Endothelial cell of umbilical vein (primary cell): Measurements from ENCODE around the gene ZW10. TPM values are rescaled to one million over a fixed set of nuclear protein-coding genes. Genes with fewer than 3 reads are reported as not detected.

Experiments used
- BruUV-seq: library from RNA; stranded (reverse); fragments of 400-500 nt; replicated peaks from 2 replicates; lab custom pipeline; 2021; lab: Mats Ljungman, UMichigan
- CTCF ChIA-PET: fragments of 300-600, 350-600 bp; sonication (Branson Sonifier 250); formaldehyde crosslinking; loops from one replicate; lab custom pipeline; 2021; ENCODE audit warnings: antibody characterized with exemption, inconsistent platforms; lab: Charles Lee
- POLR2A ChIA-PET: fragments of 300-600, 350-600 bp; sonication (Branson Sonifier 250); formaldehyde crosslinking; loops from one replicate; lab custom pipeline; 2021; ENCODE audit warnings: antibody characterized with exemption, inconsistent platforms; lab: Charles Lee
- DNase-seq: peaks from one replicate; pipeline ENCODE4 v3.0.0-alpha.2; 2011; ENCODE audit warnings: low read depth, low spot score
- FAIRE-seq: peaks from 2 replicates; lab custom pipeline; 2011; peaks lifted over from hg19 to GRCh38; lab: Jason Lieb, UNC
- H2AFZ ChIP-seq: 2 replicates; pipeline ENCODE4 v1.6.0; 2012; ENCODE audit warnings: low read depth, low read length, control low read depth, inconsistent platforms
- H3K27ac ChIP-seq: 2 replicates; pipeline ENCODE4 v1.5.1; 2011; ENCODE audit warnings: low read depth, mild to moderate bottlenecking, control low read depth, low read length, moderate library complexity; ENCODE audit not compliant: insufficient read depth
- H3K27me3 ChIP-seq, 2 experiments: 2 replicates each; pipeline versions ENCODE4 v1.6.0 to v1.6.1; 2011; ENCODE audit warnings: low read length in 2 of 2, mixed read lengths in 1 of 2; ENCODE audit not compliant: control insufficient read depth in 2 of 2, insufficient read depth in 2 of 2
- H3K36me3 ChIP-seq, 2 experiments: 2 replicates in 1 of 2; 3 replicates in 1 of 2; pipeline ENCODE4 v1.5.1; 2011; ENCODE audit warnings: low read length in 2 of 2, mild to moderate bottlenecking in 1 of 2, moderate library complexity in 1 of 2; ENCODE audit not compliant: control insufficient read depth in 2 of 2, insufficient read depth in 2 of 2; ENCODE audit errors: extremely low read depth in 1 of 2
- H3K4me1 ChIP-seq: 3 replicates; pipeline ENCODE4 v1.5.1; 2011; ENCODE audit warnings: mild to moderate bottlenecking, low read length; ENCODE audit not compliant: control insufficient read depth, insufficient read depth; ENCODE audit errors: extremely low read depth
- H3K4me2 ChIP-seq: 2 replicates; pipeline ENCODE4 v1.6.1; 2011; ENCODE audit warnings: low read length, control low read depth, mixed read lengths; ENCODE audit not compliant: insufficient read depth
- H3K4me3 ChIP-seq, 3 experiments: fragments of 200-600 bp in 1 of 3; sonication (generic), shearing (Covaris generic) in 1 of 3; replicated peaks in 1 of 3; 2 replicates each; pipeline ENCODE4 v1.5.1; 2011 to 2016; ENCODE audit warnings: control low read depth in 3 of 3, low read length in 3 of 3, mild to moderate bottlenecking in 2 of 3, inconsistent platforms in 1 of 3, low read depth in 1 of 3, moderate library complexity in 1 of 3; ENCODE audit not compliant: insufficient read depth in 1 of 3
- H3K79me2 ChIP-seq: 2 replicates; pipeline ENCODE4 v1.6.0; 2012; ENCODE audit warnings: low read length, inconsistent platforms; ENCODE audit not compliant: control insufficient read depth, insufficient read depth
- H3K9ac ChIP-seq: replicated peaks from 2 replicates; pipeline ENCODE3; 2011; ENCODE audit warnings: low read length, control low read depth; ENCODE audit not compliant: insufficient read depth; ENCODE audit errors: extremely low read depth
- H3K9me1 ChIP-seq: replicated peaks from 3 replicates; pipeline ENCODE4 v1.6.0; 2011; ENCODE audit warnings: mild to moderate bottlenecking, low read length; ENCODE audit not compliant: control insufficient read depth, insufficient read depth; ENCODE audit errors: extremely low read depth
- H3K9me3 ChIP-seq: replicated peaks from 2 replicates; pipeline ENCODE4 v1.5.1; 2012; ENCODE audit warnings: low read length, inconsistent platforms; ENCODE audit not compliant: control insufficient read depth, insufficient read depth
- H4K20me1 ChIP-seq: replicated peaks from 2 replicates; pipeline ENCODE3; 2011; ENCODE audit warnings: mild to moderate bottlenecking, low read length; ENCODE audit not compliant: control insufficient read depth, insufficient read depth; ENCODE audit errors: extremely low read depth
- CTCF ChIP-seq, 2 donors: IDR thresholded peaks; 1 replicate in 1 of 2; 2 replicates in 1 of 2; pipeline ENCODE4 v1.5.1; 2011; ENCODE audit warnings: low read length in 2 of 2, mild to moderate bottlenecking in 2 of 2, moderate library complexity in 2 of 2, control low read depth in 1 of 2, inconsistent platforms in 1 of 2, low read depth in 1 of 2; ENCODE audit not compliant: insufficient read depth in 1 of 2; ENCODE audit errors: extremely low read depth in 1 of 2
- EZH2 ChIP-seq: IDR thresholded peaks from 2 replicates; pipeline ENCODE4 v1.6.1; 2012; ENCODE audit warnings: borderline replicate concordance, low read depth, mild to moderate bottlenecking, moderate library complexity, low read length, inconsistent platforms; ENCODE audit not compliant: severe bottlenecking
- FOS ChIP-seq: IDR thresholded peaks from 2 replicates; pipeline ENCODE4 v1.6.1; 2011; ENCODE audit warnings: mild to moderate bottlenecking, low read length, moderate library complexity, borderline replicate concordance; ENCODE audit not compliant: insufficient read depth
- GATA2 ChIP-seq: IDR thresholded peaks from 2 replicates; pipeline ENCODE4 v1.7.0; 2011; ENCODE audit warnings: low read depth, mild to moderate bottlenecking, moderate library complexity, mixed read lengths, low read length; ENCODE audit not compliant: insufficient read length, insufficient read depth
- JUN ChIP-seq: IDR thresholded peaks from 2 replicates; pipeline ENCODE4 v1.6.1; 2011; ENCODE audit warnings: borderline replicate concordance, low read depth; ENCODE audit not compliant: insufficient read length, insufficient read depth
- MAX ChIP-seq: IDR thresholded peaks from 2 replicates; pipeline ENCODE4 v1.6.1; 2011; ENCODE audit not compliant: insufficient read depth, insufficient read length
- MYC ChIP-seq: IDR thresholded peaks from one replicate; pipeline ENCODE4 v1.6.1; 2011; ENCODE audit warnings: mild to moderate bottlenecking, low read depth, low read length
- POLR2A ChIP-seq: IDR thresholded peaks from 2 replicates; pipeline ENCODE4 v1.6.1; 2012; ENCODE audit warnings: low read depth, mild to moderate bottlenecking, control low read depth, low read length
- POLR2AphosphoS5 ChIP-seq: IDR thresholded peaks from 2 replicates; pipeline ENCODE4 v1.6.1; 2012; ENCODE audit warnings: low read depth, mild to moderate bottlenecking, control low read depth, low read length, moderate library complexity; ENCODE audit not compliant: insufficient read depth
- dilution Hi-C: fragments of 300-500 bp; cut with MboI; formaldehyde crosslinking; loops from one replicate; pipeline ENCODE4 v1.15.0; 2019; ENCODE audit warnings: low sequenced_read_pairs; ENCODE audit not compliant: extremely low pct_ligation_motif_present
- intact Hi-C: fragments of 100-400 bp; cut with micrococcal nuclease; formaldehyde crosslinking; loops from one replicate; pipeline ENCODE4 v1.10.0; 2022
- polyA plus RNA-seq, 4 experiments: library from polyadenylated mRNA; depleted of rRNA in 3 of 4; stranded (reverse) in 3 of 4; unstranded in 1 of 4; fragments of >200 nt; gene quantifications; 2 replicates each; pipeline versions ENCODE4 v1.2.1 to v1.2.3, GENCODE V29; 2011 to 2012; ENCODE audit warnings: missing spikeins in 1 of 4
- total RNA-seq: library from RNA; stranded (reverse); gene quantifications from 2 replicates; pipeline ENCODE4 v1.2.3, GENCODE V29; 2021

ZW10 gene
- total and polyA plus RNA-seq, 2 donors (not counting 3 experiments of a cell fraction or from before 2014, with no cell fraction given), result 7.5 to 22.1 TPM

GRCh38 chr11:113722934-113723333, 50.6 kb downstream of the ZW10 start:
- Histone ChIP-seq H3K9me3 (no peaks in the 10 kb centered on the region), H2AFZ (no peak overlapping the region), H3K36me3 (no peaks in the 10 kb centered on the region), H3K27me3 (no peaks in the 10 kb centered on the region), H3K79me2 (no peaks in the 10 kb centered on the region), H3K4me2 (no peak overlapping the region), H3K9me1 (no peaks in the 10 kb centered on the region), H3K4me1 (no peaks in the 10 kb centered on the region), H3K27ac (no peak overlapping the region), H3K4me3 (no peak overlapping the region), H4K20me1 (no peaks in the 10 kb centered on the region), H3K9ac (no peak overlapping the region)
- FAIRE-seq, result no peak
- CTCF ChIA-PET, result no interaction called here
- TF ChIP-seq POLR2A, result no peak
- POLR2A ChIA-PET, result no interaction called here
- DNase-seq, result no peak
- dilution Hi-C loops, result no loop called here
- no TSS peak for BruUV-seq
- intact Hi-C loops, result no loop called here

GRCh38 chr11:113722221-113722620, 51.3 kb downstream of the ZW10 start:
- CTCF ChIA-PET, result no interaction called here
- TF ChIP-seq GATA2 (no peak), POLR2AphosphoS5 (no peak), FOS (no peak), JUN (no peak), MAX (no peak), POLR2A (no peak), MYC (no peak), CTCF (IDR thresholded peaks at IDR 0.05; ENCODE audit: extremely low read depth in 1 of 2, insufficient read depth in 1 of 2, low read depth in 1 of 2, low read length in 2 of 2) (no peak), EZH2 (no peak)

More at GRCh38 chr11:113722221-113722620, 51.3 kb downstream of the ZW10 start:
- POLR2A ChIA-PET, result no interaction called here
- Histone ChIP-seq H3K9ac (no peak overlapping the region), H3K4me2 (no peak overlapping the region), H3K79me2 (no peaks in the 10 kb centered on the region), H3K4me3 (no peak overlapping the region), H3K27ac (no peak overlapping the region), H2AFZ (no peak overlapping the region), H3K9me3 (no peaks in the 10 kb centered on the region), H3K36me3 (no peaks in the 10 kb centered on the region), H3K27me3 (no peaks in the 10 kb centered on the region), H3K4me1 (no peaks in the 10 kb centered on the region), H4K20me1 (no peaks in the 10 kb centered on the region), H3K9me1 (no peaks in the 10 kb centered on the region)
- intact Hi-C loops, result no loop called here
- dilution Hi-C loops, result no loop called here
- DNase-seq, result no peak
- no TSS peak for BruUV-seq
- FAIRE-seq, result no peak
